ENCODE measurements around the gene DLX4. TPM values are rescaled to one million over a fixed set of nuclear protein-coding genes. Genes with fewer than 3 reads are reported as not detected.

Gene DLX4
- total and polyA plus RNA-seq, 2 of the 4 experiments (the other 2 are of a cell fraction): not detected

GRCh38 chr17:49932901-49933300, 36.1 kb upstream of the DLX4 start:
- Histone ChIP-seq H3K27ac (ENCODE audit: insufficient read depth, low read length) (no peak overlapping the region), H4K20me1 (ENCODE audit: insufficient read depth, low read length) (no peaks in the 10 kb centered on the region), H3K4me3 (ENCODE audit: insufficient read depth, low read depth, low read length) (no peak overlapping the region), H2BK5ac (ENCODE audit: low read depth, low read length, poor library complexity, severe bottlenecking) (no peak overlapping the region), H2AK9ac (replicated peaks; ENCODE audit: low read depth, low read length, poor library complexity) (no peak overlapping the region), H4K5ac (ENCODE audit: low read depth, low read length) (no peak overlapping the region), H3K27me3 (ENCODE audit: control insufficient read depth, insufficient read depth, low read length) (peaks cover 82% of the 10 kb centered on the region), H2BK120ac (ENCODE audit: low read depth, low read length) (no peak overlapping the region), H3K18ac (ENCODE audit: low read depth, low read length) (no peak overlapping the region), H3K4me2 (ENCODE audit: low read depth, low read length) (no peak overlapping the region), H4K91ac (ENCODE audit: insufficient read depth, low read depth, low read length) (no peak overlapping the region), H3K23ac (ENCODE audit: low read depth, low read length) (no peak overlapping the region), H2AFZ (replicated peaks; ENCODE audit: low read length, poor library complexity) (no peak overlapping the region), H3K36me3 (ENCODE audit: control insufficient read depth, insufficient read depth, low read length) (no peaks in the 10 kb centered on the region), H3K9me3 (ENCODE audit: control insufficient read depth, insufficient read depth, low read length) (no peaks in the 10 kb centered on the region), H2AK5ac (ENCODE audit: low read depth, low read length) (no peak overlapping the region), H3K9ac (ENCODE audit: low read depth, low read length) (no peak overlapping the region), H4K8ac (ENCODE audit: low read depth in 2 of 2, low read length in 2 of 2) (no peak overlapping the region), H3K9me1 (ENCODE audit: insufficient read depth, low read length) (no peaks in the 10 kb centered on the region; the same call in 1 of the 2 replicates), H3K56ac (ENCODE audit: extremely low read depth, insufficient read depth, low read length) (no peak overlapping the region), H2BK20ac (ENCODE audit: low read depth, low read length) (no peak overlapping the region), H3K14ac (replicated peaks; ENCODE audit: low read depth, low read length) (no peak overlapping the region), H3K4ac (ENCODE audit: low read depth, low read length) (no peak overlapping the region), H3K4me1 (ENCODE audit: control insufficient read depth, insufficient read depth, low read length) (no peaks in the 10 kb centered on the region), H2BK15ac (ENCODE audit: low read depth, low read length) (no peak overlapping the region), H3K79me1 (ENCODE audit: low read depth in 1 of 2, low read length in 2 of 2) (no peaks in the 10 kb centered on the region)
- TF ChIP-seq FOS (IDR thresholded peaks at IDR 0.05; ENCODE audit: low read depth, low read length) (no peak), CTCF (conservative IDR thresholded peaks at IDR 0.05; ENCODE audit: low read depth, low read length) (no peak), SMC3 (IDR thresholded peaks at IDR 0.05; ENCODE audit: low read depth, low read length) (no peak), RFX5 (IDR thresholded peaks at IDR 0.05; ENCODE audit: low read depth, low read length) (no peak), CHD1 (IDR thresholded peaks at IDR 0.05; ENCODE audit: low read depth, low read length) (no peak), RAD21 (IDR thresholded peaks at IDR 0.05; ENCODE audit: low read length) (no peak), POLR2A (IDR thresholded peaks at IDR 0.05; ENCODE audit: low read depth, low read length) (no peak), MXI1 (IDR thresholded peaks at IDR 0.05; ENCODE audit: borderline replicate concordance, low read depth, low read length) (no peak), BHLHE40 (IDR thresholded peaks at IDR 0.05; ENCODE audit: low read depth, low read length) (no peak), MAZ (IDR thresholded peaks at IDR 0.05; ENCODE audit: borderline replicate concordance, low read depth, low read length) (no peak), CEBPB (IDR thresholded peaks at IDR 0.05; ENCODE audit: low read depth, low read length) (no peak), ELK1 (IDR thresholded peaks at IDR 0.05; ENCODE audit: borderline replicate concordance, low read depth, low read length) (no peak), MAFK (IDR thresholded peaks at IDR 0.05; ENCODE audit: low read depth, low read length) (no peak), NFE2L2 (IDR thresholded peaks at IDR 0.05; ENCODE audit: low read depth, low read length) (no peak), USF2 (IDR thresholded peaks at IDR 0.05; ENCODE audit: low read depth, low read length) (no peak)
- intact Hi-C loops (cut with micrococcal nuclease) (no loop called here), dilution Hi-C loops (cut with HindIII; ENCODE audit: low sequenced_read_pairs, unreplicated experiment) (no loop called here), in situ Hi-C loops (cut with MboI; ENCODE audit: low sequenced_read_pairs) (no loop called here)
- CTCF ChIA-PET: no interaction called here
- DNase-seq (no peak), ATAC-seq (ENCODE audit: low read depth) (no peak)
- no TSS peak for BruUV-seq (replicated peaks)
- POLR2A ChIA-PET (ENCODE audit: unreplicated experiment): no interaction called here
- 87% methylated on average over 3 of the region's 6 CpGs; no CpG with 5 or more reads in 1 of the 2 experiments for WGBS, 2 experiments (ENCODE audit: extremely low coverage in 2 of 2, insufficient read length in 1 of 2)

Data from IMR-90 (cell line).